Transverse colon (tissue), 3 donors: ENCODE measurements around the gene DPAGT1.

ENCODE experiments used
- CTCF ChIP-seq, 5 experiments: fragments of 200-600 bp in 3 of 5; fragments of 450-650 bp in 2 of 5; sonication (generic) in 3 of 5; IDR thresholded peaks; 1 replicate in 2 of 5; 2 replicates in 3 of 5; pipeline ENCODE4 v1.5.1; 2016 to 2017; ENCODE audit warnings: antibody characterized with exemption in 5 of 5, inconsistent platforms in 3 of 5, mild to moderate bottlenecking in 2 of 5, moderate library complexity in 1 of 5
- EP300 ChIP-seq: sonication (generic); formaldehyde crosslinking; IDR thresholded peaks from one replicate; pipeline ENCODE4 v1.6.1; 2017; ENCODE audit warnings: antibody characterized with exemption, low read depth

GRCh38 chr11:119108146-119108856 is 6.6 kb upstream of the DPAGT1 start:
- TF ChIP-seq CTCF (IDR thresholded peaks at IDR 0.05), result no peak
- no peak for TF ChIP-seq EP300
